ENCODE results near the gene PDPK1. TPM values are rescaled to one million over a fixed set of nuclear protein-coding genes. Genes with fewer than 3 reads are reported as not detected.

PDPK1 gene
- total and polyA plus RNA-seq, 2 of the 4 experiments (the other 2 are of a cell fraction): 10.6 to 27.3 TPM

GRCh38 chr16:2505695-2506094 is 32.1 kb upstream of the PDPK1 start (continued):
- TF ChIP-seq ELK1 (IDR thresholded peaks at IDR 0.05; ENCODE audit: borderline replicate concordance, low read depth, low read length) (no peak), CTCF (conservative IDR thresholded peaks at IDR 0.05; ENCODE audit: low read depth, low read length) (no peak), MAZ (IDR thresholded peaks at IDR 0.05; ENCODE audit: borderline replicate concordance, low read depth, low read length) (no peak)

All from IMR-90 (cell line).